PC-3 (cell line): ENCODE measurements around the gene PPL.

Experiments
- CTCF ChIP-seq: fragments of 300-600 bp; sonication (generic); conservative IDR thresholded peaks from 2 replicates; pipeline ENCODE4 v1.5.1; 2017; ENCODE audit warnings: antibody characterized with exemption, low read depth, mild to moderate bottlenecking, low read length
- EZH2 ChIP-seq: fragments of 300-600 bp; sonication (generic); IDR thresholded peaks from one replicate; pipeline ENCODE4 v1.6.1; 2017; ENCODE audit warnings: antibody characterized with exemption, mild to moderate bottlenecking, low read length; ENCODE audit not compliant: unreplicated experiment

GRCh38 chr16:4900750-4901149, 36.2 kb downstream of the PPL start:
- TF ChIP-seq CTCF (no peak), EZH2 (no peak)
